Suprapubic skin (tissue), 4 donors: Measurements from ENCODE around the gene COL19A1. TPM values are rescaled to one million over a fixed set of nuclear protein-coding genes. Genes with fewer than 3 reads are reported as not detected.

Source experiments
- DNase-seq, 2 donors: peaks; one replicate each; pipeline ENCODE4 v3.0.0-alpha.2; 2019; ENCODE audit warnings: low spot score in 2 of 2
- H3K27ac ChIP-seq: fragments of 200-600 bp; sonication (generic); one replicate; pipeline ENCODE4 v1.5.1; 2019
- H3K27me3 ChIP-seq: fragments of 200-600 bp; sonication (generic); one replicate; pipeline ENCODE4 v1.5.1; 2019
- H3K36me3 ChIP-seq: fragments of 200-600 bp; sonication (generic); one replicate; pipeline ENCODE4 v1.5.1; 2019
- H3K4me1 ChIP-seq: fragments of 200-600 bp; sonication (generic); one replicate; pipeline ENCODE4 v1.5.1; 2019
- H3K4me3 ChIP-seq: fragments of 200-600 bp; sonication (generic); one replicate; pipeline ENCODE4 v1.5.1; 2019; ENCODE audit warnings: mild to moderate bottlenecking
- H3K9me3 ChIP-seq: fragments of 200-600 bp; sonication (generic); one replicate; pipeline ENCODE4 v1.5.1; 2019
- CTCF ChIP-seq, 2 donors: fragments of 200-600 bp in 1 of 2; fragments of 450-650 bp in 1 of 2; sonication (generic) in 1 of 2; IDR thresholded peaks; one replicate each; pipeline ENCODE4 v1.5.1; 2016 to 2019; ENCODE audit warnings: antibody characterized with exemption in 2 of 2, mild to moderate bottlenecking in 1 of 2, moderate library complexity in 1 of 2
- EP300 ChIP-seq: sonication (generic); formaldehyde crosslinking; IDR thresholded peaks from one replicate; pipeline ENCODE4 v1.6.1; 2017; ENCODE audit warnings: antibody characterized with exemption
- POLR2A ChIP-seq, 2 donors: fragments of 450-650 bp; IDR thresholded peaks; one replicate each; pipeline ENCODE4 v1.6.1; 2017; ENCODE audit warnings: antibody characterized with exemption in 2 of 2, mild to moderate bottlenecking in 2 of 2, moderate library complexity in 2 of 2
- POLR2AphosphoS5 ChIP-seq, 3 donors: sonication (generic); formaldehyde crosslinking; IDR thresholded peaks; one replicate each; pipeline ENCODE4 v1.6.1; 2017; ENCODE audit warnings: antibody characterized with exemption in 3 of 3
- WGBS: methylation state at CpG from one replicate; pipeline ENCODE4 v1.1.5; 2018; 5-methylcytosine and 5-hydroxymethylcytosine counted together
- total RNA-seq, 4 donors: library from RNA; depleted of rRNA; stranded (reverse); fragments of >200 nt; gene quantifications; one replicate each; pipeline ENCODE4 v1.1.0, GENCODE V29; 2016

COL19A1 gene
- total RNA-seq, 4 donors from 2014 or later: 0.10 TPM; not detected in 3

GRCh38 chr6:70208235-70208790, 342.0 kb downstream of the COL19A1 start:
- H3K4me3 ChIP-seq: no peak overlapping the region
- H3K27ac ChIP-seq: no peak overlapping the region
- H3K9me3 ChIP-seq: no peaks in the 10 kb centered on the region
- no peaks in the 10 kb centered on the region for H3K36me3 ChIP-seq
- WGBS: 89% methylated on average over 1 of the region's 1 CpG
- TF ChIP-seq EP300 (no peak), POLR2AphosphoS5 (IDR thresholded peaks at IDR 0.05) (no peak), CTCF (IDR thresholded peaks at IDR 0.05) (no peak), POLR2A (IDR thresholded peaks at IDR 0.05) (no peak)
- DNase-seq: no peak
- no peaks in the 10 kb centered on the region for H3K4me1 ChIP-seq
- no peaks in the 10 kb centered on the region for H3K27me3 ChIP-seq

- TF ChIP-seq POLR2AphosphoS5 (IDR thresholded peaks at IDR 0.05) (no peak), POLR2A (IDR thresholded peaks at IDR 0.05) (no peak), EP300 (no peak), CTCF (IDR thresholded peaks at IDR 0.05) (no peak)
- Histone ChIP-seq H3K9me3 (no peaks in the 10 kb centered on the region), H3K27ac (no peak overlapping the region), H3K4me3 (no peak overlapping the region), H3K4me1 (no peaks in the 10 kb centered on the region), H3K36me3 (no peaks in the 10 kb centered on the region), H3K27me3 (no peaks in the 10 kb centered on the region)
- DNase-seq: no peak
- WGBS: 64% methylated on average over 2 of the region's 2 CpGs
Measured at GRCh38 chr6:70210462-70210861, 344.1 kb downstream of the COL19A1 start.

GRCh38 chr6:70215460-70216108, 349.2 kb downstream of the COL19A1 start:
- no peaks in the 10 kb centered on the region for H3K9me3 ChIP-seq
- WGBS: 87% methylated on average over 4 of the region's 4 CpGs
- DNase-seq: no peak
- H3K4me3 ChIP-seq: no peak overlapping the region
- H3K27me3 ChIP-seq: no peaks in the 10 kb centered on the region
- no peak overlapping the region for H3K27ac ChIP-seq
- H3K4me1 ChIP-seq: no peaks in the 10 kb centered on the region
- H3K36me3 ChIP-seq: no peaks in the 10 kb centered on the region
- TF ChIP-seq EP300 (no peak), POLR2A (IDR thresholded peaks at IDR 0.05) (no peak), CTCF (IDR thresholded peaks at IDR 0.05) (no peak), POLR2AphosphoS5 (IDR thresholded peaks at IDR 0.05) (no peak)

GRCh38 chr6:70216767-70217166, 350.4 kb downstream of the COL19A1 start:
- no peaks in the 10 kb centered on the region for H3K27me3 ChIP-seq
- no peak overlapping the region for H3K4me3 ChIP-seq
- H3K4me1 ChIP-seq: peaks cover 6% of the 10 kb centered on the region
- H3K9me3 ChIP-seq: no peaks in the 10 kb centered on the region
- H3K27ac ChIP-seq: no peak overlapping the region
- WGBS: 64% methylated on average over 8 of the region's 8 CpGs
- no peak for TF ChIP-seq EP300
- TF ChIP-seq CTCF (IDR thresholded peaks at IDR 0.05): no peak
- no peak for TF ChIP-seq POLR2A (IDR thresholded peaks at IDR 0.05)
- TF ChIP-seq POLR2AphosphoS5 (IDR thresholded peaks at IDR 0.05): no peak
- DNase-seq: no peak
- H3K36me3 ChIP-seq: no peaks in the 10 kb centered on the region

GRCh38 chr6:70219943-70220613, 353.7 kb downstream of the COL19A1 start:
- H3K9me3 ChIP-seq: no peaks in the 10 kb centered on the region
- H3K27me3 ChIP-seq: no peaks in the 10 kb centered on the region
- H3K27ac ChIP-seq: no peak overlapping the region
- H3K36me3 ChIP-seq: no peaks in the 10 kb centered on the region
- H3K4me1 ChIP-seq: peaks cover 9% of the 10 kb centered on the region
- H3K4me3 ChIP-seq: no peak overlapping the region
- no peak for TF ChIP-seq CTCF (IDR thresholded peaks at IDR 0.05)
- TF ChIP-seq EP300: no peak
- TF ChIP-seq POLR2A (IDR thresholded peaks at IDR 0.05): no peak
- no peak for TF ChIP-seq POLR2AphosphoS5 (IDR thresholded peaks at IDR 0.05)
- 52% methylated on average over 1 of the region's 1 CpG for WGBS
- no peak for DNase-seq
